Liver (tissue), 3 donors: ENCODE data around the gene KRT32.

ENCODE experiments used
- RAD21 ChIP-seq, 2 donors: IDR thresholded peaks; 2 replicates each; pipeline ENCODE4 v1.6.1; 2016; ENCODE audit warnings: antibody characterized with exemption in 2 of 2, mild to moderate bottlenecking in 2 of 2
- TAF1 ChIP-seq: conservative IDR thresholded peaks from 2 replicates; pipeline ENCODE4 v1.6.1; 2016; ENCODE audit warnings: antibody characterized with exemption, mild to moderate bottlenecking
- TF ChIP-seq, protein P1 (sequence below): fragments of 150-350 bp; IDR thresholded peaks from 2 replicates; pipeline ENCODE4 v1.5.1; 2017; ENCODE audit warnings: improper control_type of control experiment, low read depth, low read length; ENCODE audit not compliant: missing input control
- TF ChIP-seq, protein P2 (sequence below): IDR thresholded peaks from 2 replicates; pipeline ENCODE4 v1.6.1; 2016; ENCODE audit warnings: antibody characterized with exemption
- donor health status: healthy.
- donor health status: healthy.

DNA sequence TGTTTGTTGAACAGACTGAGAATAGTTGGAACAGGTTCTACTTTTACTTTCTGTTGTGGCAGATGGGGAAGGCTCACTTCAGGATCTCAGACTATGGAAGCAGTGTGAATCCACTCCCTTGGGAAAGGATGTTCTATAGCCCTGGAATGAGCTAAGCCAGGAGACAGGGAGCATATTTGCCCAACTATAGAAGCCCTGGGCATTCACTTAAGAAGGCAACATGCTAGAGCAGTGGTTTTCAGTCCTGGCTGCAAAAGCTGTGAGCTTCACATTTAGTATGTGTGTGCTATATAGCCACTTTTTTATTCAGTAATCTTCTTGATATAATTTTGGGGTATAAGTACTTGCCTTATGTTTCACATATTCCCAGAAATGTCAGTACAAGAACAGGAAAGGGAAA lies 1.2 kb upstream of the KRT32 start:
- TF ChIP-seq, protein P1, sequence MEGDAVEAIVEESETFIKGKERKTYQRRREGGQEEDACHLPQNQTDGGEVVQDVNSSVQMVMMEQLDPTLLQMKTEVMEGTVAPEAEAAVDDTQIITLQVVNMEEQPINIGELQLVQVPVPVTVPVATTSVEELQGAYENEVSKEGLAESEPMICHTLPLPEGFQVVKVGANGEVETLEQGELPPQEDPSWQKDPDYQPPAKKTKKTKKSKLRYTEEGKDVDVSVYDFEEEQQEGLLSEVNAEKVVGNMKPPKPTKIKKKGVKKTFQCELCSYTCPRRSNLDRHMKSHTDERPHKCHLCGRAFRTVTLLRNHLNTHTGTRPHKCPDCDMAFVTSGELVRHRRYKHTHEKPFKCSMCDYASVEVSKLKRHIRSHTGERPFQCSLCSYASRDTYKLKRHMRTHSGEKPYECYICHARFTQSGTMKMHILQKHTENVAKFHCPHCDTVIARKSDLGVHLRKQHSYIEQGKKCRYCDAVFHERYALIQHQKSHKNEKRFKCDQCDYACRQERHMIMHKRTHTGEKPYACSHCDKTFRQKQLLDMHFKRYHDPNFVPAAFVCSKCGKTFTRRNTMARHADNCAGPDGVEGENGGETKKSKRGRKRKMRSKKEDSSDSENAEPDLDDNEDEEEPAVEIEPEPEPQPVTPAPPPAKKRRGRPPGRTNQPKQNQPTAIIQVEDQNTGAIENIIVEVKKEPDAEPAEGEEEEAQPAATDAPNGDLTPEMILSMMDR = no peak
- TF ChIP-seq TAF1 = no peak
- TF ChIP-seq, protein P2, sequence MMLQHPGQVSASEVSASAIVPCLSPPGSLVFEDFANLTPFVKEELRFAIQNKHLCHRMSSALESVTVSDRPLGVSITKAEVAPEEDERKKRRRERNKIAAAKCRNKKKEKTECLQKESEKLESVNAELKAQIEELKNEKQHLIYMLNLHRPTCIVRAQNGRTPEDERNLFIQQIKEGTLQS = no peak
- no peak for TF ChIP-seq RAD21 (IDR thresholded peaks at IDR 0.05)
